Mononuclear cell (primary cell): ENCODE measurements around the gene FBN2. TPM values are rescaled to one million over a fixed set of nuclear protein-coding genes. Genes with fewer than 3 reads are reported as not detected.

Experiments
- H3K27me3 ChIP-seq: 2 replicates; pipeline ENCODE4 v1.6.0; 2011; ENCODE audit warnings: low read length, control low read depth; ENCODE audit not compliant: insufficient read depth
- H3K4me1 ChIP-seq: 2 replicates; pipeline ENCODE4 v1.5.1; 2011; ENCODE audit warnings: mild to moderate bottlenecking, low read length, control low read depth; ENCODE audit not compliant: insufficient read depth
- H3K4me3 ChIP-seq: 2 replicates; pipeline ENCODE4 v1.5.1; 2011; ENCODE audit warnings: mild to moderate bottlenecking, low read length, moderate library complexity
- H3K9me3 ChIP-seq: 2 replicates; pipeline ENCODE4 v1.5.1; 2011; ENCODE audit warnings: low read depth, mild to moderate bottlenecking, control low read depth, low read length
- total RNA-seq: library from RNA; depleted of rRNA; stranded (reverse); fragments of >200 nt; gene quantifications from one replicate; pipeline ENCODE4 v1.2.3, GENCODE V29; 2012

FBN2 gene
- total RNA-seq, 1 donor, result 5.1 TPM

DNA sequence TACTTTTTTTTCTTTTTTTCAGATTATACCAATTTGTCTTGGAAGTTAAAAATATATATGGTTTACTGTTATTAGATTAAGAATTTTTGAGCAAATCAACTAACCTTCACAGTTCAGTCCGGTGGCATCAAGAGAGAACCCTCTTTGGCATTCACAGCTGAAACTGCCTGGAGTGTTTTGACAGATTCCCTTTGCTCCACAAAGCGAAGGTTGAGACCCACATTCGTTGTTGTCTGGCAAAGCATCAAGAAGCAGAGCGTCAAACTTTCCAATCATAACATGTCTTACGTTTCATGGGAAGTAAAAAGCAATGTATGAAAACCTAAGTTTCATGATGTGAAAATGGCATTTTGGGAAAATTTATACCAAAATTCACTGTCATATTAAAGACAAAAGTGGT, 264.3 kb downstream of the FBN2 start:
- Histone ChIP-seq H3K9me3 (no peaks in the 10 kb centered on the region), H3K4me1 (no peaks in the 10 kb centered on the region), H3K4me3 (no peak overlapping the region), H3K27me3 (no peaks in the 10 kb centered on the region)

DNA sequence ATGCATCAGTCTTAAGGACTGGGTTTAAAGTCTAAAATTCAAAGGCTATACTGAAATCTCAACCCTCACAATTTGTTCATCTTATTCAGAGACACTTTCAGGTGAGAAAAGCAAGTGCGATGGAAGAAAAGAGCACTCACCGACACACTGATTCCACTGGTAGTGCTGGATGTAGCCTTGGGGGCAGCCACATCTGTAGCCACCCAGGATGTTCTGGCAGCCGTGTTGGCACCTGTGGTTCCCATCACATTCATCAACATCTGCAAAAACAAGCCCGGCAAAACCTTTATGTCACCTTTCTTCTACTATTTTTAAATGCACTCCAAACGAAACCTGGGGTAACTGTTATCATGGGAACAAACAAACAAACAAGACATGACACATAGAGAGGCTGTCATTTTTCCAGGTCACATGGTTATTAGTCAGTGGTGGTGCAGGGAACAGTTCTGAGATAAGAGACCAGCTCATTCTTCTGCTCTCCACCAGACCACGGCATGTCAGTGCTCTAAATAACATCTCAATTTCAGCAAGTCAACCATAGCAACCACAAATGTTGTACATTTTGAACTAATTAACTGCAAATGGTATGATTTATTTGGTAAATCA, 266.1 kb downstream of the FBN2 start:
- Histone ChIP-seq H3K4me3 (no peak overlapping the region), H3K9me3 (no peaks in the 10 kb centered on the region), H3K27me3 (no peaks in the 10 kb centered on the region), H3K4me1 (no peaks in the 10 kb centered on the region)

DNA sequence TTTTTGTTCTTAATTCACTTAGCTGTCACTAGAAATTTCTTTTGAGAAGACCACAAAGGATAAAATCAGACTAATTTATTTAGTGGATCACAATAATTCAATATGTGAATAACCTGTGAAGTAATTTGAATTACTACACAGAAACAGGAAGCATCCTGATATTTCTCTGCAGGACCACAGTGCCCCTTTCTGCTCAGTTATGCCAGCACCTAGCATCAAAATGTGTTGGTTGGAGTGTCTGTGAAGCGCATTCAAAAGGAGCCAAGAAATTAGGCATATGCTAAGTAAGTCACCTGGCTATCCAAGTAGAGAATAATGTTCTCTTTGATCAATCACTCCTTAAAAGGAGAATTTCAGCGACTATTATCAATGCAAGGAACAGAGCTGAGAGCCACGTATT, 267.0 kb downstream of the FBN2 start:
- no peaks in the 10 kb centered on the region for H3K4me1 ChIP-seq
- H3K9me3 ChIP-seq, result no peaks in the 10 kb centered on the region
- no peak overlapping the region for H3K4me3 ChIP-seq
- H3K27me3 ChIP-seq, result no peaks in the 10 kb centered on the region

DNA sequence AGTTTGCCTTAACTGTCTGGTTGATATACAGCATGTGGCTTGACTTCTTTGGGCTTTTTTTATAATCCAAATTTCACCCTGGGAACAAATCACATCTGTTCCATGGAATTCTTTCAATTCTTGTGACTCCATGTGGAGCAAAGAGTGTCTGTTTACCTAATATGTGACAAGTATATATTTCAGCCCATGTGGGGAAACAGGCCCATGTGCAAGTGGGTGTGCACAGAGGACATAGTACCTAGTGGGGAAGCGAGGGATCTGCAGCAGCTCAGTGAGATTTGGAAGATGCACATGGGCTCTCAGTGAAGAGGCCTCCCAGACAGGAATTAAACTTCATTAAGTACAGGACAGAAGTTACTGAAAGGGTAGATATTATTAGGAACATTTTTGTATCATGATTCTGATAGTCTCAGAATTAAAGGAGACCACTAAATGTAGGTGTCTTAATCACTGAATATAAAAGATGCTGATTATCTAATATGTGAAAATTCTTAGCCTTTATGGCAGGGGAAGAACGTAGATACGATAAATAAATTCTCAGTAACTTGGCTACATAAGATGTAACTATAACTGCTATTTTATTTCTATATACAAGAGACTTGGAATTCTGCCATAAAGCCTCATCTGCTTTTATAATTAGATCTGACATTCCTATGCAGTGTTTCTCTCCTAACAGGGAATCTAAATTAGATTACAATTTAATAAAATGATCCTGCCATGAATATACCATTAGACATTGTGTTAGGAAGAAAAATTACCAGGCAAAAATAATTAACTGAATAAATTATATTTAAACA, 273.3 kb downstream of the FBN2 start:
- no peaks in the 10 kb centered on the region for H3K4me1 ChIP-seq
- no peak overlapping the region for H3K4me3 ChIP-seq
- no peaks in the 10 kb centered on the region for H3K9me3 ChIP-seq
- no peaks in the 10 kb centered on the region for H3K27me3 ChIP-seq

DNA sequence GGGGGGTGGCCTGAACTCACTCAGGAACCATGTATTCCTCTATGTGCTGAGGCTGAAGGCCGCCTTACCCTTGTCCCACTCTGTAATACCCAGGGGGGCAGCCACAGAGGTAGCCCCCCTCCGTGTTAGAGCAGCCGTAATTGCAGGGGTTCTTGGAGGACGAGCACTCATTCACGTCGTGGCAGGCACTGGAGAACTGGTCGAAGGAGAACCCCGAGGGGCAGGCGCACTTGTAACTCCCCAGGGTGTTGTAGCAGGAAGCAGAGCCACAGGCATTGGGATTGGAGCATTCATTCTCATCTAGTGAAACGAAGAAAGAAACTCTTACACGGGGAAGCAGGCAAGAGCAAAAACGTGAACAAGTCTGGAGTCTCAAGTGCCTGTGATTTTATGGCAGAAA, 274.7 kb downstream of the FBN2 start:
- Histone ChIP-seq H3K27me3 (no peaks in the 10 kb centered on the region), H3K4me1 (no peaks in the 10 kb centered on the region), H3K4me3 (no peak overlapping the region), H3K9me3 (no peaks in the 10 kb centered on the region)

DNA sequence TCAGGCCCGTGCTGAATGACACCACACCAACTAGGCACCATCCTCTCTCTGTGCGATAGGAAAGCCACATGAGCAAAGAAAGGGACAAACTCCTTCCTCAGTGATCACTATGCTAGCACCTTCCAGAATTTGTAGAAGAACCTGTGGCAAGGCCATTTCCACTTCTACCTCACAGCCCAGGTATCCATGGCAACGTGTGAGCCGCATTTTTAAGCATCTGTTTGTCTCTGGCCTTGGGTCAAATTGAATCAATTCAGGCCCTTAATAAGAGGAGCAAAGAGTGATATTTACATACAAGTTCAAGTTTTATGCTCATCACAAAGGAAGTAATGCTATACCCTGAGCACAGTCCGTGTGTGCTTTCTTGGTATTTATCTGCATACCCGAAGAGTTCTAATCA, 275.1 kb downstream of the FBN2 start:
- Histone ChIP-seq H3K27me3 (no peaks in the 10 kb centered on the region), H3K4me1 (no peaks in the 10 kb centered on the region), H3K4me3 (no peak overlapping the region), H3K9me3 (no peaks in the 10 kb centered on the region)

DNA sequence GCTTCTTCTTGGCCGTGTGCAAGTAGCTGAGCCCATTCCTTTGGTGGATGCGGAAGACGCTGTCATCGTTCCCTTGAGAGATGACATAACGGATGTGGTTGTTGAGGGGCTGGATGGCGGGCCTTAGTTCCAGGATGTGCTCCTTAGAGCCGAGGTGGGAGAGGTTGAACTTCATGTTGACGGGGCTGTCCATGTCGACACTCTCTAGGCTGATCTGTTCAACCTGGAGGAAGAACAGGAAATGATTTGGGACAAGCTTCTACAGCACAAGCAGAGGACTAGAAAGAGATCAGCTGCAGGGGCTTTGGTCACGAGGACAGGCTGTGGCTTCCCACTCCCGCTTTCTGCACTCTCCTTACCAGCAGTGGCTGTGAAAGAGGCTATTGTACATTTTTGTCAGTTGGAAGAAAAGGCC, 278.4 kb downstream of the FBN2 start:
- Histone ChIP-seq H3K4me1 (no peaks in the 10 kb centered on the region), H3K27me3 (no peaks in the 10 kb centered on the region), H3K9me3 (no peaks in the 10 kb centered on the region), H3K4me3 (no peak overlapping the region)

DNA sequence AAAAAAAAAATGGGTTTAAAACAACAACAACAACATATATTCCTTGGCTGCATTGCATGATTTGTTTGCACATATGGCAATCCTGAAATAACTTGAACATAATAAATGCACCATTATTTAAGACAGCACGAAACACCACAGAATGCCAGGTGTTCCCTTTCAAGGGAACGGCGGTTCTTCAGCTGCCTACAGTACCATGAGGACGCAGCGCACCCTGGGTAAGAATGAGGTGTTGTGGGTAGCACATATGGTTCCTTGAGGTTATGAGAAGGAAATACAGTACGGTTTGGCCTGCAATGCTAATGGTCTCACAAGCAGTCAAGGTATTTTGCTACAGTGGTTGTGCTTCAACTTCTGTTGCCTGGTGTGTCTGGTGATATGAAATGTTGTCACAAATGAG, 279.7 kb downstream of the FBN2 start:
- Histone ChIP-seq H3K9me3 (no peaks in the 10 kb centered on the region), H3K4me3 (no peak overlapping the region), H3K4me1 (no peaks in the 10 kb centered on the region), H3K27me3 (no peaks in the 10 kb centered on the region)

DNA sequence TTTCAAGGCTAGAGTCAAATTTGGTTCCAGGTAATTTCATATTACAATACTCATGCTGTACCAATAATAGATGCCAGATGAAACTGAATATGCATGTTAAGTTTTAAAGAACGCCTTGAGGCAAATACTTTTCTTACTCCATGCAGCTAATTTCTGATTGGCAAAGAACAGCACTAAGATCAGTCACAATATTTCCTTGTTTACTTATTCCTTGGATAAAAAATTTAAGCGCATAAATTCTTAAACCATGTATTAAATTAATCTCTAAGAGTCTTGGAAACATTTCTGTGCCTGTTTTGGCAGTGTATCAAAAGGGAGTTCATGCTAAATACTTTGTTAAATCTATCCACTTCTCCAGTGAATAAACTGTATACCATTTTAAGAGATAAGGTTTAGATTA, 281.0 kb downstream of the FBN2 start:
- no peaks in the 10 kb centered on the region for H3K4me1 ChIP-seq
- no peaks in the 10 kb centered on the region for H3K9me3 ChIP-seq
- H3K4me3 ChIP-seq, result no peak overlapping the region
- H3K27me3 ChIP-seq, result no peaks in the 10 kb centered on the region

DNA sequence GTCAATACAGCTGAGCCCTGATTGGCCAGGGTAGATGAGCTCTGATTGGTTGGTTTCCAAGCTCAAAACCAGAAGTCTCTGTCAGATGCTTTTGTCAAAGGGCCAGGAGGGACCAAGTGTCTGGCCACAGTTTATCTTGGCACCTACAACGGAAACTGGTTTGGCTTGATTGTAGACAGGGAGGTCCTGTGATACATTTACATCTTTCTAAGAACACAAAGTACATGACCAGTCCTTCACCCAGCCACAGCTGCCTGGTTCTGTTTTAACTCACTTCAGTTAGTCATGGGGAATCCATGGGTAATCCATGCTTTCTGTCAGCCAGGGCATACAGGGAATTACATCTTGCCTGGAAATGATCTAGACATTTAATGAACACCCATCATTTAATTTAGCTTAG, 283.3 kb downstream of the FBN2 start:
- no peaks in the 10 kb centered on the region for H3K27me3 ChIP-seq
- no peaks in the 10 kb centered on the region for H3K9me3 ChIP-seq
- H3K4me3 ChIP-seq, result no peak overlapping the region
- H3K4me1 ChIP-seq, result no peaks in the 10 kb centered on the region

DNA sequence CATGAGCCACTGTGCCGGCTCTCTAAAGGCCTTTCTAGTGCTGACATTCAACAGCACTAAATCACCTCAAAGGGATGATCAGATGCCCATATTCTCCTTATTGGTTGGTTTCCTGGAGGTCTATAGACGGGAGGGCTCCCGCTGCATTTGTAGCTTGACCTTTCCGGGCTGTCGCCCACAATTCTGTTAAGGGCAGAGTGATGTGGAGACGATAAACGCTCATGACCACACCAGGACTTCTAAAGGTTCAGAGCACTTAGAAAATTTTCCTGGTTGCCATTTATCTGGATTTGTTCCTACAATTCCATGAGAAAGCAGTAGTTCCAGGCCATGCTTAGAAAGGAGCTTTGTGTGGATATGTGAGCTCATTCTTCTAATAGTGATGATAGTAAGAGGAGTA, 284.2 kb downstream of the FBN2 start:
- H3K4me3 ChIP-seq, result no peak overlapping the region
- H3K27me3 ChIP-seq, result no peaks in the 10 kb centered on the region

DNA sequence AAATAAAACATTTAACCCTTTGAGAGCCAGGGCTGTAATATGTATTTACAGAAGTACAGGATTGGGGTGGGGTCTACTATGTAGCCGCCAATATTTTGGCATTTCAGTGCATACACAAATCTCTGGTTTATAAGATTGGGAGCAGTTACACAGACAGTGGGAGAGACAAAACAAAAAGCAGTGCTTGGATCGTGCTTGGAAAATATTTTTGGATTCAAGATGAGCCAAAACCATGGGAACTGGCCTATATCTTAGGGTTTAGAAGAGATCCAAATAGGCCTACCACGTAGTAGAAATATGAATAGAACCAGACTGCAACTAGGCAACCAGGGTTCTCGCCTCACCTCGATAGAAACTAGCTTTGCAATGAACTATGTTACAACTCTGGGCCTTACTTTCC, 284.9 kb downstream of the FBN2 start:
- H3K4me3 ChIP-seq, result no peak overlapping the region
- no peaks in the 10 kb centered on the region for H3K4me1 ChIP-seq
- no peaks in the 10 kb centered on the region for H3K27me3 ChIP-seq
- no peaks in the 10 kb centered on the region for H3K9me3 ChIP-seq

More for the DNA sequence above, 284.2 kb downstream of the FBN2 start:
- Histone ChIP-seq H3K4me1 (no peaks in the 10 kb centered on the region), H3K9me3 (no peaks in the 10 kb centered on the region)

DNA sequence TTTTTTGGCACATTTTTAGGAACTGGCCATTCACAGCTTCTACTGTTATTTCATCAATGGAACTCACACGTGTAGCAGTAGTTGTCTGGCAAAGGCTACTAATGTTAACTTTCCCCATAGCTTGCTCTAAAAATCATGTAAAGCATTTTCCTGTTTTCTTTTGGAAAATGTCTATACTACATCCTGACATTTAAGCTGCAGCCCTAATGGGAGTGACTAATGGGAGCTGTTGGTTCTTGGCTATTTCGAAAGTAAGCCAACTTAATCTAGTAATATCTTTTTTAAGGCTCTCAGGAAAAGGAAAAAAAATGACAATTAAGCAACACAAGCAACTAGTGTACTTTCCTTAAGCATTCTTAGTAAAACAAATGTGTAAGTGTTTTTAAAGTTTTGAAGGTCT, 285.3 kb downstream of the FBN2 start:
- H3K9me3 ChIP-seq, result no peaks in the 10 kb centered on the region
- no peak overlapping the region for H3K4me3 ChIP-seq

DNA sequence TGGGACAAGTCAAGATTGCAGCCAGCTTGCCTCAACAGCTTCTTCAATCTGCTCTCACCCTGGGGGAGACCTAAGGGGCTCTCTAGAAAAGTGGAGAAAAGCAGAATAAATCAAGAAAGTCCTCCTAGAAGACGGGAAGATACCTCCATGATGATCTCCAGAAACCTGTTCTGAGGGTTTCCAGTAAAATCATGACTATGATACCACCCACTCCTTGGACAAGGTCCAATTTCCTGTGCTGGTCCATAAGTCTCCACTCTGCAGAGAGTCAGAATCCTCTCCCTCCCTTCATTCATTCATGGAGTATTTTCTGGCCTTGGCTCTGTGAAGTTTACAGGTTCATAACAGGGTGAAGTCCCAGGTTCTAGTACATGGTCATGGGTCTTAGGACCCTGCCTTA, 285.8 kb downstream of the FBN2 start:
- no peaks in the 10 kb centered on the region for H3K27me3 ChIP-seq
- no peak overlapping the region for H3K4me3 ChIP-seq

More for the DNA sequence above, 285.3 kb downstream of the FBN2 start:
- no peaks in the 10 kb centered on the region for H3K27me3 ChIP-seq
- no peaks in the 10 kb centered on the region for H3K4me1 ChIP-seq

DNA sequence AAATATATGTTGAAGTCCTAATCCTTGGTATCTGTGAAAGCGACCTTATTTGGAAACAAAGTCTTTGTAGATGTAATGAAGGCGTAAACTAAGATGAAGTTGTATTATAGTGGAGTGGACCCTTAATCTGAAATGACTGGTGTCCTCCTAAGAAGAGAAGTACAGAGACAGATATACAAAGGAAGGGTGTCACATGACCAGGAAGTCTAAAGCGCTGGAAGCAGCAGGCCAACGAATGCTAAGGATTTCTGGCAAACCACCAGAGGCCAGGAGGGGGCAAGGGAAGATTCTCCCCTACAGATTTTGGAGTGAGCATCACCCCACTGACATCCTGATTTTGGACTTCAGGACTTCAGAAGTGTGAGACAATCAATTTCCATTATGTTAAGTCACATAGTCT, 292.1 kb downstream of the FBN2 start:
- Histone ChIP-seq H3K27me3 (no peaks in the 10 kb centered on the region), H3K4me3 (no peak overlapping the region), H3K9me3 (no peaks in the 10 kb centered on the region), H3K4me1 (no peaks in the 10 kb centered on the region)

More for the DNA sequence above, 285.8 kb downstream of the FBN2 start:
- no peaks in the 10 kb centered on the region for H3K4me1 ChIP-seq
- no peaks in the 10 kb centered on the region for H3K9me3 ChIP-seq
